Prostate gland (tissue), 2 donors: Measurements from ENCODE around the gene LDB2.

Experiments used
- POLR2AphosphoS5 ChIP-seq: sonication (generic); formaldehyde crosslinking; IDR thresholded peaks from one replicate; pipeline ENCODE4 v1.6.1; 2017; ENCODE audit warnings: antibody characterized with exemption
- TF ChIP-seq, protein P1 (sequence below), 4 experiments: fragments of 200-600 bp in 2 of 4; fragments of 450-650 bp in 2 of 4; sonication (generic) in 2 of 4; IDR thresholded peaks; 1 replicate in 3 of 4; 2 replicates in 1 of 4; pipeline ENCODE4 v1.5.1; 2016 to 2019; ENCODE audit warnings: antibody characterized with exemption in 4 of 4, mild to moderate bottlenecking in 2 of 4, moderate library complexity in 2 of 4

DNA sequence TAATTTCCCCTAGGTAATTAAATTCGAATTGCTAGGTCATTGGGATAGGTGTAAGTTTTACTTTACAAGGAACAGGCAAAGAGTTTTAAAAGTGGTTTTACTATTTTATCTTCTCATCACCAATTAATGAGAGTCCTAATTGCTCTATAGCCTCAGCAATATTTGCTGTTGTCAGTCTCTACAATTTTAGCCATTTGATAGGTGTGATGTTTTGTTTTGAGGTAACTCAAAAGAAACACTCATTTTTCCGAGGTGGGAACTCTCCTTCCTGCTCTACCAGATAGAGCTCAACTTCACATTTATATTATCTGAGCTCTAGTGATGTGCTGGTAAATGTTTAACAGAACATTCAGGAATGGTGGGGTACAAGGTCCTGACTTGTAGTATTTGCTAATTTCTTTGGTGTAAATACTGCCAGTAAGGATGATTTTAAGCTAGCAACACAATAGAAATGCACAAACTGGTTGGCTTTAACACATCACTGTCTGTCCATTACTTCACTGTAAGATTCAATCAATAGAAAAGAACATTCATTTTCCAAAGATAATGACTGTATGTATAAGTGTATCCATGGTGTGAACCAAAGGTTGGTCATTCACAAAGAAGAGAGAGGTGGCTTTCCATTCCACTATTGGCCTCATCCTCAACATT is 62.7 kb downstream of the LDB2 start:
- TF ChIP-seq, protein P1, sequence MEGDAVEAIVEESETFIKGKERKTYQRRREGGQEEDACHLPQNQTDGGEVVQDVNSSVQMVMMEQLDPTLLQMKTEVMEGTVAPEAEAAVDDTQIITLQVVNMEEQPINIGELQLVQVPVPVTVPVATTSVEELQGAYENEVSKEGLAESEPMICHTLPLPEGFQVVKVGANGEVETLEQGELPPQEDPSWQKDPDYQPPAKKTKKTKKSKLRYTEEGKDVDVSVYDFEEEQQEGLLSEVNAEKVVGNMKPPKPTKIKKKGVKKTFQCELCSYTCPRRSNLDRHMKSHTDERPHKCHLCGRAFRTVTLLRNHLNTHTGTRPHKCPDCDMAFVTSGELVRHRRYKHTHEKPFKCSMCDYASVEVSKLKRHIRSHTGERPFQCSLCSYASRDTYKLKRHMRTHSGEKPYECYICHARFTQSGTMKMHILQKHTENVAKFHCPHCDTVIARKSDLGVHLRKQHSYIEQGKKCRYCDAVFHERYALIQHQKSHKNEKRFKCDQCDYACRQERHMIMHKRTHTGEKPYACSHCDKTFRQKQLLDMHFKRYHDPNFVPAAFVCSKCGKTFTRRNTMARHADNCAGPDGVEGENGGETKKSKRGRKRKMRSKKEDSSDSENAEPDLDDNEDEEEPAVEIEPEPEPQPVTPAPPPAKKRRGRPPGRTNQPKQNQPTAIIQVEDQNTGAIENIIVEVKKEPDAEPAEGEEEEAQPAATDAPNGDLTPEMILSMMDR (IDR thresholded peaks at IDR 0.05): no peak
- no peak for TF ChIP-seq POLR2AphosphoS5
